Stimulated activated CD4-positive, alpha-beta T cell treated with anti-CD3 and anti-CD28 coated beads, Interleukin-4, amount 100 ng/mL, for 1 hour (primary cell): Measurements from ENCODE around the gene VEZT.
"Not testable (repeated sequence)": the region's sequence is repeated elsewhere in the genome, so short reads cannot be mapped to it uniquely, and the experiment has no call there.

Source experiments
- DNase-seq: peaks from one replicate; pipeline ENCODE4 v3.0.0-alpha.2; 2020

VEZT gene

GRCh38 chr12:95227818-95228356 is 10.3 kb downstream of the VEZT start:
- DNase-seq, result no peak

- DNase-seq, result no peak
Measured at GRCh38 chr12:95228617-95229016, 11.0 kb downstream of the VEZT start.

GRCh38 chr12:95229636-95230035 is 12.0 kb downstream of the VEZT start:
- no peak for DNase-seq

- DNase-seq, result no peak
Measured at GRCh38 chr12:95230313-95230712, 12.7 kb downstream of the VEZT start.

- DNase-seq, result no peak
Measured at GRCh38 chr12:95231190-95231589, 13.6 kb downstream of the VEZT start.

GRCh38 chr12:95234187-95234586 is 16.6 kb downstream of the VEZT start:
- not testable (repeated sequence) for DNase-seq

GRCh38 chr12:95235621-95236020 is 18.0 kb downstream of the VEZT start:
- not testable (repeated sequence) for DNase-seq

GRCh38 chr12:95237315-95237714 is 19.7 kb downstream of the VEZT start:
- DNase-seq, result no peak

GRCh38 chr12:95238150-95238549 is 20.5 kb downstream of the VEZT start:
- DNase-seq, result no peak

GRCh38 chr12:95239216-95239615 is 21.6 kb downstream of the VEZT start:
- no peak for DNase-seq

GRCh38 chr12:95239835-95240234 is 22.2 kb downstream of the VEZT start:
- DNase-seq, result not testable (repeated sequence)

GRCh38 chr12:95240556-95240955 is 22.9 kb downstream of the VEZT start:
- no peak for DNase-seq

- not testable (repeated sequence) for DNase-seq
Measured at GRCh38 chr12:95241138-95241537, 23.5 kb downstream of the VEZT start.

GRCh38 chr12:95241761-95242506 is 24.3 kb downstream of the VEZT start:
- no peak for DNase-seq

- no peak for DNase-seq
Measured at GRCh38 chr12:95243497-95244183, 26.0 kb downstream of the VEZT start.

- DNase-seq, result no peak
Measured at GRCh38 chr12:95244350-95244749, 26.7 kb downstream of the VEZT start.

- no peak for DNase-seq
Measured at GRCh38 chr12:95248095-95248494, 30.5 kb downstream of the VEZT start.

- no peak for DNase-seq
Measured at GRCh38 chr12:95248604-95249360, 31.2 kb downstream of the VEZT start.

GRCh38 chr12:95253386-95253785 is 35.8 kb downstream of the VEZT start:
- DNase-seq, result no peak

- DNase-seq, result no peak
Measured at GRCh38 chr12:95257541-95257940, 39.9 kb downstream of the VEZT start.

GRCh38 chr12:95258151-95258550 is 40.5 kb downstream of the VEZT start:
- DNase-seq, result no peak

GRCh38 chr12:95258803-95259202 is 41.2 kb downstream of the VEZT start:
- no peak for DNase-seq

GRCh38 chr12:95259368-95259767 is 41.8 kb downstream of the VEZT start:
- DNase-seq, result no peak

GRCh38 chr12:95261109-95261508 is 43.5 kb downstream of the VEZT start:
- DNase-seq, result no peak
